Hematopoietic multipotent progenitor cell treated with erythropoietin and hydrocortisone succinate and interleukin-3 and kit ligand, for 4 days (in vitro differentiated cells): ENCODE measurements around the gene BMF.

Experiments
- DNase-seq: peaks from one replicate; pipeline ENCODE4 v3.0.0-alpha.2; 2015

Gene BMF

DNA sequence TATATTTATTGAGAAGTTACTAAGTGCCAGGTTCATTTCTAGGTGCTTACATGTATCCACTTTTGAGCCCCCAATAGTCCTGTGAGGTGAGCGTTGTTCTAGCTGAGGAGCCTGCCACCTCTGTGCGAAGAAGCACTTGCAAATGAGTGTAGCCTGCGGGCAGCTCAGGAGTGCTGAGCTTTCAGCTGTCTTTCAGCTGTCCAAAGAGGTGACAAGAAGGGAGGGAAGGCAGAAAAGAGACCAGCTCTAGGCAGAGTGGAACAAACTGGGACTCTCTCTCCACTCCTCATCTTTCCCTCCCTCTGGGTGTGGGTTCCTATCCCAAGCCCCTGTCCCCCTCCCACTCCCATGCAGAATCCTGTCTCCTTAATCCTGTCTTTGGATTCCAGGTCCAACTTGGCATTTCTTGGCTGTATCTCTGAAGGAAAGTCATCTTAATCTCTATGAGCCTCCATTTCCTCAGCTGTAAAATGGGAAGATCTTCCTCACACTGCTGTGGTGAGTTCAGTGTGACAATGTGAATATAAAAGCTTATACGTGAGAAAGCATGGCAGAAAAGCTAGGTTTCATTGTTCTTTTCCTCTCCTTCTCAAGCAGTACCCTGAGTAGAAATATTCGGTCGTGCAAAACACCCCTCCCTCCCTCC, 63.0 kb downstream of the BMF start:
- DNase-seq, result no peak

DNA sequence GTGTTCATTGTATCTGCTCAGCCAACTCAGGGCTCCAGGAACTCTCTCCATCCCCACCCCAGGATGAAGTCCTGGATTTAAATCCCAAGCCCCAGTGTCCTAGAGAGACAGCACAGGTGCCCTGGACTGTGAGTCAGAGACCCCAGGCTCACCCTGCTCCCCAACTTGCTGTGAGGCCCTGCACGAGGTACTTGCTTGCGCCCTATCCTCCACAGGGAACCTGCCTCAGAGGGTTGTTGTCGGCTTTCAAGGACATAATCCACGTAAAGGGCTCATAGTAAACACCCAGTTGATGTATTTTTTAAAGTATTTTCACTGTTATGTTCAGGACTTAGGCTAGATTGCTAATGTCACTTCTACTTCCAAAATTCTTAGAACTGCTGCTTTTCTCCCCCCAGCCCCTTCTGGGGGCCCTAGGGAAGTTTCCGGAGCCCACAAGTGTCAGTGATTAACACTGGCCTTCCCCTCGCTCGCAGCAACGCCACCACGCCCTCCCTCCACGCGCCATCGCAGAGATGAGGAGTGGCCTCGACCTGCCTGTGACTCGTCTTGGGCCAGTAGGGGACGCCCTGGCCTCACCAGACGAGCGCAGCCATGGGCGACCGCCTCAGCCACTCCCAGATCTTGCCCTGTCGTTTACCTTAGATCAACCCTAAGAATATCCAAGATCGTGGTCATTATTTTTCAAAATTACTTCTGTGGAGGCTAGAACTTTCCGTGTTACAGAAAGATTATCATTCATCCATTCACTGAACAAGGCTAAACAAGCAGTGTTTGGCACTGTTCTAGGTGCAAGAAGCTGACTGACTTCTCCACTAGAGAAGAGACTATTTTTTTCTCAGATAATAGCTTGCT, 63.7 kb downstream of the BMF start:
- peak; percentile 94 for DNase-seq

DNA sequence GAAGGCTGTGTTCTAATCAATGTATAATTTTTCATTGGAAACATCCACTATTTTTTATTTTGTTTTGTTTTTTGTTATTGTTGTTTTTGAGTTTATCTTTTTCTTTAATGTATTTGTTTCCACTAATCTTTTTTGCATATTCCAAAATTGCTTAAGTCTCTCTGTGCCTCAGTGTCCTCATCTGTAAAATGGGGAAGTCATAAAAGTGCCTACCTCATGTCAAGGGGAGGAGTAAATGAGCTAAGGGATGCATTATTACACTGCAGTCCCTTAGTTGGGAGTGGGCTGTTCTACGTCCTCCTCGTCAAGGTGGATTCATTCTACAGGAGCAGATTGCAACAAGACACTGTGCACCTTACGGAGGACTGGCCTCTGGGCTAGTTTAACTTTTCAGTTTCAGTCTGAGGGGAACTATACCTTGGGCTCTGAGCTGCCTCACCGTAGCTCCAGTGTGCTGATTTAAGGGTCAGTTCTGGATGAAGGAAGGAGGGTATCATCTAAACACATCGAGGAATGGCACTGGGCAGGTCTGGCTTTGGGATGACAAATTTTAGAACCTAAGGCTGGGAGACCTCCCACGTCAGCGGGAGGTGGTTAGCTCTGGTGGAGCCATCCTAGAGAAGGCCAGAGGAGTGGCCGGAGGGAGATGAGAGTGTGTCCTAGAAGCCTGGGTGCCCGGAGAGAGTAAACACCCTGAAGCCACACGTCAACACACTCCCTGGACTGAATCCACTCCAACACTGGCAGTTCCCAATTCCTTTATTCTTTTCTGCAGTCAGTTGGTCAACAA, 64.6 kb downstream of the BMF start:
- DNase-seq, result no peak

DNA sequence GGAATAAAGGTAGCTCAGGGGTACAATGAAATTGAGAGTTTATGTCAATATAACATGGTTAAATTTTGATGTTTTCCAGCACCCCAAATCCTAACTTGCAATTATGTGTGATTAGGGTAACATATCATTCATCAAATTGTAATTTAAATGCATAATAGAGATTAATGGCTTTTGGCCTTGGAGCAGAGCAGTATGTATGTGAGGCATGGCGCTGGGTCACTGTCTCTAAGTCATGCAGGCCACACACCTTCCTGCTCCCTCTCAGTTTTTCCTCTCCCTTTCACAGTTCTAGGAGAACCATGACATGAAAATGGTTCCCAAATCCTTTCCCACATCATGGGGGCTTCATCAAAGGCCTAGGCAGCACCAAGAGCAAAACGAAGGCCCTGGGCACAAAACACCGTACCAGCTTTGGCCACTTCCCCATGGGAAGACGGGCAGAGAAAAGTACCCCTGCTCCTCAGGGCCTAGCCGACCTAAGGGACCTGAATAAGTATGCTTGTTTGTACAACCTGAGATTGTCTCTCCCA, 65.8 kb downstream of the BMF start:
- no peak for DNase-seq

DNA sequence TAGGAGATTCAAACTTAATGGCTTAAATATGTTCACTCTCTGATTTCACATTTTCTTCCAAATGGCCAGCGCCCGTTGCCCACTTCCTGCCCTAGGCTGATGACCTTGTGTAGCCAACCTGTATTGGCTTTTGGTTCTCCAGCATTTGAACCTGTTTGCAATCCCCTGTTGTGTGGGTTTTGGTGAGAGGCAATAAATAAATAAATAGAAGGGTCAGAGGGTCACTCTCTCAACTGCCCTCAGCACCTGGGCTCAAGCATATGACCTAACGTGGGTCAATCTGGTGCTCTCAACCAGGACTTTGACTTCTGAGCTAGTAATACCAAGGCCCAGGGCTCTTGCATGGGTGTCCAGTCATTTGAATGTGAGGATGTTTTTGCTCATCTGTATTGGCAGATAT, 67.9 kb downstream of the BMF start:
- DNase-seq, result no peak

DNA sequence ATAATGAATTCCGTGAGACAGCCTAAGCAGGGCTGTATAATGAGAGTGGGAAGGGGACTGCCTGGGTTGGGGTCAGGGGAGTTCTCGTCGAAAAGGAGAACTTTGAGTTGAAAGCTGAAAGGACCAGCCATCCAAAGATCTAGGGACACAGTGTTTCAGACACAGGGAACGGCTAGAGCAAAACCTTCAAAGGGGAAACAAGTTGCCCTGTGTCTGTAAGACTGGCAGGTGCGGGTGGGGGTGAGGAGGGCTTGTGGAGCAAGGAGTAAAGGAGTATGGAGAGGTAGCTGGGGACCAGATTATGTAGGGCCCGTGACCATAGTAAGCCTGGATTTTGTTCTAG, 68.4 kb downstream of the BMF start:
- DNase-seq, result no peak

DNA sequence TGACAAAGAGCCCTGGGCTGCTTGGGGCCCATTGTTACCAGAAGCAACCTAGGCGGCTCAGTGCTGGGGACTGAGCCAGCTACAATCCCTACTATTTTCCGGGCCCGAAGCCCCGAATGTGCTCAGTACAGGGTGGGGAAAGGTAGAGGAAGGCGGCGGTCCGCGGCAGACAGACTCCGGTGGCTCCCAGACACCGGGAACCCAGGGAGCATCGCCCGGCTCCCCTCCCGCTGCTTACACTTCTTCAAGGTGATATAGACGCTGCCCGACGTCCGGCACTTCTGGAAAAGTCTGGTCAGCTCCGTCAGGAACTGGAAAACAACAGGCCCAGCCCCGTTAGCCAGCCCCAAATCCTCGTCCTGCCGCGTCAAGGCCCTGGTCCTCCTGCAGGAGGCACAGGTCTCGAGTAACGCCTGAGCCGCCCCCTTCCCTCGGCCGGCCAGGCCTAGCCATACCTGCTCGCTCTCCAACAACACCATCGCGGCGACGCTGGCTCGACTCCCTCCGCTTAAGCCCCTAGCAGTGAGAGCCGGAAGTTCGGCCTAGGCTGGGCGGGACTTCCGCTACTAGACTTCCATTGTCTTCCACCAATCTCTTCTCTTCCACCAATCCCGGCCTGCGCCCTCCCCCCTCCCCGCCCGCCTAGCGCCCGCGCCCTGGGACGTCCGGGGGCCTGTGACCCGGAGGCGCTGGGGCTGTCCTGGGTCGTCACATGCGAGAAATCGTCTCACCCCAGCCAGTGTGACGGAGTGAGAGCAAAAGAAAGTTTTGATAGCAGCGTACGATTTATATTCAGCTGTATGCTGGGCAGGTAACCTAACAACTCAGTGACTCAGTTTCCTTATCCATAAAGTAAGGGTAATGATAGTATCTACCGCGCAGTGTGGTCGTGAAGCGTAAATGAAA, 69.8 kb downstream of the BMF start, which contains the start of gene SRP14:
SRP14 (minus strand) TSS at position 544 of the 906 bp plus-strand sequence; CDS start at position 479, 65 bp downstream.
- DNase-seq, result peak; percentile 98

DNA sequence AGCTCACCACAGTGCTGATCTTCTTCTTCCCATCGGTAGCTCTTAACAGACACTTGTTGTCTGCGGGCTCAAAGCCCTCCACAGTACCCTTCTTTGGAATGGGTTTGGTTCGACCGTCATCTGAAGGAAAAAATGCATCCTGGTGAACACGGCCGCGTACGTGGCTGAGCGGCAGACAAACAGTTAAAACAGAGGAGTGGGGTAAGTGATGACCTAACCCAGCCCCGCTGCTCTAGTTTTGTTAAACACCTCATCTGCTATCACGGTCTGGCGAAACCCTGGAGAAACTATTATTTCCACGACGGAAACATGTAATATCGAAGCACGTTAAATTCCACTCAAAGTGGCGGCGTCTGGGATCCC, 70.4 kb downstream of the BMF start:
- DNase-seq, result no peak
